ENCODE results near the gene IQCB1.

- TF ChIP-seq, protein P1, sequence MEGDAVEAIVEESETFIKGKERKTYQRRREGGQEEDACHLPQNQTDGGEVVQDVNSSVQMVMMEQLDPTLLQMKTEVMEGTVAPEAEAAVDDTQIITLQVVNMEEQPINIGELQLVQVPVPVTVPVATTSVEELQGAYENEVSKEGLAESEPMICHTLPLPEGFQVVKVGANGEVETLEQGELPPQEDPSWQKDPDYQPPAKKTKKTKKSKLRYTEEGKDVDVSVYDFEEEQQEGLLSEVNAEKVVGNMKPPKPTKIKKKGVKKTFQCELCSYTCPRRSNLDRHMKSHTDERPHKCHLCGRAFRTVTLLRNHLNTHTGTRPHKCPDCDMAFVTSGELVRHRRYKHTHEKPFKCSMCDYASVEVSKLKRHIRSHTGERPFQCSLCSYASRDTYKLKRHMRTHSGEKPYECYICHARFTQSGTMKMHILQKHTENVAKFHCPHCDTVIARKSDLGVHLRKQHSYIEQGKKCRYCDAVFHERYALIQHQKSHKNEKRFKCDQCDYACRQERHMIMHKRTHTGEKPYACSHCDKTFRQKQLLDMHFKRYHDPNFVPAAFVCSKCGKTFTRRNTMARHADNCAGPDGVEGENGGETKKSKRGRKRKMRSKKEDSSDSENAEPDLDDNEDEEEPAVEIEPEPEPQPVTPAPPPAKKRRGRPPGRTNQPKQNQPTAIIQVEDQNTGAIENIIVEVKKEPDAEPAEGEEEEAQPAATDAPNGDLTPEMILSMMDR (IDR thresholded peaks at IDR 0.05) = no peak
- TF ChIP-seq POLR2A (IDR thresholded peaks at IDR 0.05) = no peak
Observed at GRCh38 chr3:121818578-121818977, 16.3 kb downstream of the IQCB1 start.
